IMR-90 (cell line): Measurements from ENCODE around the gene TRIM2. TPM values are rescaled to one million over a fixed set of nuclear protein-coding genes. Genes with fewer than 3 reads are reported as not detected.

Experiments
- ATAC-seq: fragments of 200-7000 bp; cut with Tn5 transposase; 2 replicates; pipeline ENCODE4 v1.9.1; 2020; ENCODE audit warnings: low read depth, mild to moderate bottlenecking, moderate library complexity
- BruUV-seq: library from RNA; stranded (reverse); fragments of 400-500 nt; replicated peaks from 2 replicates; lab custom pipeline; 2021; lab: Mats Ljungman, UMichigan
- CTCF ChIA-PET: fragments of 300-600 bp; formaldehyde crosslinking; extraction: SDS; loops from one replicate; lab custom pipeline; 2021; ENCODE audit warnings: antibody characterized with exemption; lab: Yijun Ruan, JAX
- POLR2A ChIA-PET: fragments of 300-600 bp; sonication (Branson Sonifier 250); formaldehyde crosslinking; loops from one replicate; lab custom pipeline; 2022; ENCODE audit warnings: antibody characterized with exemption; ENCODE audit not compliant: unreplicated experiment; lab: Charles Lee
- DNase-seq: peaks from one replicate; pipeline ENCODE4 v3.0.0; 2013
- H2AFZ ChIP-seq: replicated peaks from 2 replicates; pipeline ENCODE3; 2013; ENCODE audit warnings: low read length, mild to moderate bottlenecking; ENCODE audit not compliant: poor library complexity
- H2AK5ac ChIP-seq: 2 replicates; pipeline ENCODE4 v1.6.1; 2013; ENCODE audit warnings: low read depth, low read length, inconsistent platforms
- H2AK9ac ChIP-seq: replicated peaks from 2 replicates; pipeline ENCODE3; 2013; ENCODE audit warnings: mild to moderate bottlenecking, low read depth, low read length, moderate library complexity; ENCODE audit not compliant: poor library complexity
- H2BK120ac ChIP-seq: 2 replicates; pipeline ENCODE4 v1.6.1; 2013; ENCODE audit warnings: low read depth, low read length, inconsistent platforms
- H2BK15ac ChIP-seq: 3 replicates; pipeline ENCODE4 v1.6.1; 2013; ENCODE audit warnings: low read depth, low read length, inconsistent platforms
- H2BK20ac ChIP-seq: 2 replicates; pipeline ENCODE4 v1.6.1; 2013; ENCODE audit warnings: low read depth, mild to moderate bottlenecking, inconsistent platforms, low read length, moderate library complexity
- H2BK5ac ChIP-seq: 2 replicates; pipeline ENCODE4 v1.6.1; 2013; ENCODE audit warnings: mild to moderate bottlenecking, low read depth, low read length, inconsistent platforms; ENCODE audit not compliant: poor library complexity, severe bottlenecking
- H3K14ac ChIP-seq: replicated peaks from 2 replicates; pipeline ENCODE4 v1.6.1; 2013; ENCODE audit warnings: low read depth, low read length, inconsistent platforms
- H3K18ac ChIP-seq: 2 replicates; pipeline ENCODE4 v1.6.1; 2013; ENCODE audit warnings: low read depth, low read length, control low read depth
- H3K23ac ChIP-seq: 2 replicates; pipeline ENCODE4 v1.6.1; 2013; ENCODE audit warnings: low read depth, low read length, inconsistent platforms
- H3K27ac ChIP-seq: 2 replicates; pipeline ENCODE4 v1.5.1; 2013; ENCODE audit warnings: mild to moderate bottlenecking, control low read depth, low read length; ENCODE audit not compliant: insufficient read depth
- H3K27me3 ChIP-seq: 2 replicates; pipeline ENCODE4 v1.6.1; 2013; ENCODE audit warnings: low read length; ENCODE audit not compliant: control insufficient read depth, insufficient read depth
- H3K36me3 ChIP-seq: 2 replicates; pipeline ENCODE4 v1.6.1; 2013; ENCODE audit warnings: low read length, mixed read lengths; ENCODE audit not compliant: control insufficient read depth, insufficient read depth
- H3K4ac ChIP-seq: 2 replicates; pipeline ENCODE4 v1.6.1; 2013; ENCODE audit warnings: low read depth, low read length, inconsistent platforms
- H3K4me1 ChIP-seq: 2 replicates; pipeline ENCODE4 v1.6.1; 2013; ENCODE audit warnings: low read length, mixed read lengths; ENCODE audit not compliant: control insufficient read depth, insufficient read depth
- H3K4me2 ChIP-seq: 2 replicates; pipeline ENCODE4 v1.6.1; 2013; ENCODE audit warnings: low read depth, mild to moderate bottlenecking, control low read depth, low read length, moderate library complexity
- H3K4me3 ChIP-seq: 2 replicates; pipeline ENCODE4 v1.5.1; 2013; ENCODE audit warnings: low read depth, mild to moderate bottlenecking, control low read depth, low read length, moderate library complexity; ENCODE audit not compliant: insufficient read depth
- H3K56ac ChIP-seq: 2 replicates; pipeline ENCODE4 v1.6.1; 2013; ENCODE audit warnings: low read length, inconsistent platforms; ENCODE audit not compliant: insufficient read depth; ENCODE audit errors: extremely low read depth
- H3K79me1 ChIP-seq, 2 experiments: 2 replicates each; pipeline ENCODE4 v1.6.1; 2013; ENCODE audit warnings: low read length in 2 of 2, inconsistent platforms in 1 of 2, low read depth in 1 of 2
- H3K9ac ChIP-seq: 2 replicates; pipeline ENCODE4 v1.6.1; 2013; ENCODE audit warnings: low read depth, low read length, control low read depth
- H3K9me1 ChIP-seq: 2 replicates; pipeline ENCODE4 v1.6.1; 2013; ENCODE audit warnings: low read length, inconsistent platforms; ENCODE audit not compliant: insufficient read depth
- H3K9me3 ChIP-seq: 2 replicates; pipeline ENCODE4 v1.6.1; 2013; ENCODE audit warnings: low read length; ENCODE audit not compliant: control insufficient read depth, insufficient read depth
- H4K20me1 ChIP-seq: 2 replicates; pipeline ENCODE4 v1.6.1; 2013; ENCODE audit warnings: low read length, inconsistent platforms; ENCODE audit not compliant: insufficient read depth
- H4K5ac ChIP-seq: 2 replicates; pipeline ENCODE4 v1.6.1; 2013; ENCODE audit warnings: mild to moderate bottlenecking, low read depth, low read length, control low read depth
- H4K8ac ChIP-seq, 2 experiments: 2 replicates each; pipeline ENCODE4 v1.6.1; 2013; ENCODE audit warnings: low read depth in 2 of 2, low read length in 2 of 2, control low read depth in 1 of 2, inconsistent platforms in 1 of 2
- H4K91ac ChIP-seq: 2 replicates; pipeline ENCODE4 v1.6.1; 2013; ENCODE audit warnings: low read depth, low read length, inconsistent platforms; ENCODE audit not compliant: insufficient read depth
- CHD1 ChIP-seq: IDR thresholded peaks from 2 replicates; pipeline ENCODE4 v1.6.1; 2012; ENCODE audit warnings: low read depth, low read length, improper control_type of control experiment
- MXI1 ChIP-seq: IDR thresholded peaks from 2 replicates; pipeline ENCODE4 v1.6.1; 2012; ENCODE audit warnings: low read depth, mild to moderate bottlenecking, low read length, moderate library complexity, borderline replicate concordance
- RFX5 ChIP-seq: IDR thresholded peaks from 2 replicates; pipeline ENCODE4 v1.8.0; 2012; ENCODE audit warnings: low read depth, mild to moderate bottlenecking, low read length, moderate library complexity
- SMC3 ChIP-seq: fragments of 150-350 bp; IDR thresholded peaks from 2 replicates; pipeline ENCODE4 v1.6.1; 2016; ENCODE audit warnings: low read depth, mild to moderate bottlenecking, antibody characterized with exemption, low read length, moderate library complexity
- WGBS, 2 experiments: methylation state at CpG; one replicate each; pipeline versions ENCODE4 v1.1.5 to v1.1.7; 2013; ENCODE audit warnings: missing lambda C conversion rate in 2 of 2; ENCODE audit not compliant: insufficient read length in 1 of 2; ENCODE audit errors: extremely low coverage in 2 of 2; 5-methylcytosine and 5-hydroxymethylcytosine counted together
- dilution Hi-C: fragments of 300-500 bp; cut with HindIII; formaldehyde crosslinking; loops from one replicate; pipeline ENCODE4 v1.14.3; 2018; ENCODE audit warnings: low sequenced_read_pairs; ENCODE audit not compliant: unreplicated experiment
- in situ Hi-C: fragments of 300-500 bp; cut with MboI; formaldehyde crosslinking; loops from 3 replicates; pipeline ENCODE4 v1.14.3; 2019; ENCODE audit warnings: low sequenced_read_pairs, inconsistent platforms, mixed read lengths
- intact Hi-C: fragments of 100-400 bp; cut with micrococcal nuclease; formaldehyde crosslinking; loops from 2 replicates; pipeline ENCODE4 v1.10.0; 2022
- polyA plus RNA-seq, 3 experiments: library from polyadenylated mRNA; depleted of rRNA; stranded (reverse); fragments of >200 nt; gene quantifications; 2 replicates each; pipeline ENCODE4 v1.2.3, GENCODE V29; 2012; ENCODE audit warnings: low replicate concordance in 1 of 3
- total RNA-seq: library from RNA; depleted of rRNA; stranded (reverse); fragments of >200 nt; gene quantifications from 2 replicates; pipeline ENCODE4 v1.2.3, GENCODE V29; 2012
- TF ChIP-seq, protein P1 (sequence below): conservative IDR thresholded peaks from 2 replicates; pipeline ENCODE4 v1.5.1; 2012; ENCODE audit warnings: mild to moderate bottlenecking, low read depth, low read length, improper control_type of control experiment
- TF ChIP-seq, protein P2 (sequence below): fragments of 150-350 bp; IDR thresholded peaks from 2 replicates; pipeline ENCODE4 v1.6.1; 2017; ENCODE audit warnings: mild to moderate bottlenecking, antibody characterized with exemption, low read length, low read depth

Gene TRIM2
- total and polyA plus RNA-seq, 2 of the 4 experiments (the other 2 are of a cell fraction): 16.0 to 64.2 TPM

DNA sequence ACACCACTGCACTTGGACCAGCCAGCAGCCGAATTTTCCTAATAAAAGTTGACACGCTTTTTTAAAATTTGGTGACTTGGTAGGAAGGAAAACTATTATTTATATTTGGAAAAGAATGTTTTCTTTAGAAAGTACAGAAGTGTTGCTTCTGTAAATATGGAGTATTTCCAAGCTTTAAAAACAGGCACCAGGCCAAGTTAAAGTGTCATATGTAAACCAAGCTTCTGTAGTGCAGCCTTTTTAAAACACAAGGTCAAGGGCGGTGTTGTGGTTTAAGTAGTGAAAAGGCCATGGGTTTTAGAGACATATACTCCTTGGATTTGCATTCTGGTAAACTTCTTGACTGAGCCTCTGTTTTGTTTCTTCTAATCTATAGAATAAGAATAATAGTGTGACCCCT is 62.7 kb downstream of the TRIM2 start (continued):
- TF ChIP-seq, protein P1, sequence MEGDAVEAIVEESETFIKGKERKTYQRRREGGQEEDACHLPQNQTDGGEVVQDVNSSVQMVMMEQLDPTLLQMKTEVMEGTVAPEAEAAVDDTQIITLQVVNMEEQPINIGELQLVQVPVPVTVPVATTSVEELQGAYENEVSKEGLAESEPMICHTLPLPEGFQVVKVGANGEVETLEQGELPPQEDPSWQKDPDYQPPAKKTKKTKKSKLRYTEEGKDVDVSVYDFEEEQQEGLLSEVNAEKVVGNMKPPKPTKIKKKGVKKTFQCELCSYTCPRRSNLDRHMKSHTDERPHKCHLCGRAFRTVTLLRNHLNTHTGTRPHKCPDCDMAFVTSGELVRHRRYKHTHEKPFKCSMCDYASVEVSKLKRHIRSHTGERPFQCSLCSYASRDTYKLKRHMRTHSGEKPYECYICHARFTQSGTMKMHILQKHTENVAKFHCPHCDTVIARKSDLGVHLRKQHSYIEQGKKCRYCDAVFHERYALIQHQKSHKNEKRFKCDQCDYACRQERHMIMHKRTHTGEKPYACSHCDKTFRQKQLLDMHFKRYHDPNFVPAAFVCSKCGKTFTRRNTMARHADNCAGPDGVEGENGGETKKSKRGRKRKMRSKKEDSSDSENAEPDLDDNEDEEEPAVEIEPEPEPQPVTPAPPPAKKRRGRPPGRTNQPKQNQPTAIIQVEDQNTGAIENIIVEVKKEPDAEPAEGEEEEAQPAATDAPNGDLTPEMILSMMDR: no peak
- TF ChIP-seq SMC3 (no peak), CHD1 (no peak)

DNA sequence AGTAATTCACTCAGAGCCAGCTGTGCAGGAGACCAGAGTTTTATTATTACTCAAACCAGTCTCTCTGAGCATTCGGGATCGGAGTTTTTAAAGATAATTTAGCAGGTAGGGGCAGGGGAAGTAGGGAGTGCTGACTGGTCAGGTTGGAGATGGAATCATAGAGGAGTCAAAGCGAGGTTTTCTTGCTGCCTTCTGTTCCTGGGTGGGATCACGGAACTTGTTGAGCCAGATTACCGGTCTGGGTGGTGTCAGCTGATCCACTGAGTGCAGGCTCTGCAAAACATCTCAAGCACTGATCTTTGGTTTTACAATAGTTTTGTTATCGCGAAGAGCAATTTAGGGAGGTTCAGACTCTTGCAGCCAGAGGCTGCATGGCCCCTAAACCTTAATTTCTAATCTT is 63.6 kb downstream of the TRIM2 start:
- no peak for ATAC-seq
- H2BK20ac ChIP-seq: no peak overlapping the region
- POLR2A ChIA-PET: no interaction called here

More for the DNA sequence above, 63.6 kb downstream of the TRIM2 start:
- Histone ChIP-seq H2AK5ac (no peak overlapping the region), H4K5ac (no peak overlapping the region), H3K4me3 (no peak overlapping the region), H2BK120ac (no peak overlapping the region), H3K27ac (no peak overlapping the region), H3K14ac (no peak overlapping the region), H2BK5ac (no peak overlapping the region), H3K9me1 (0 out of 2 replicates have a peak, but pooled peaks cover 4% of the 10 kb centered on the region), H2AFZ (no peak overlapping the region), H3K79me1 (peaks cover 10 to 26% of the 10 kb centered on the region in 2 experiments; a peak in 3 of 4 replicates), H4K20me1 (peaks cover 29% of the 10 kb centered on the region; the same call in 1 of the 2 replicates), H3K4me2 (no peak overlapping the region), H3K9me3 (no peaks in the 10 kb centered on the region), H3K27me3 (no peaks in the 10 kb centered on the region), H3K4me1 (peaks cover 3% of the 10 kb centered on the region; the same call in 1 of the 2 replicates), H3K18ac (no peak overlapping the region), H2BK15ac (no peak overlapping the region), H2AK9ac (no peak overlapping the region), H3K36me3 (peaks cover 5% of the 10 kb centered on the region; the same call in 1 of the 2 replicates), H4K8ac (no peak overlapping the region), H3K9ac (no peak overlapping the region), H3K23ac (no peak overlapping the region), H4K91ac (no peak overlapping the region), H3K56ac (no peak overlapping the region), H3K4ac (no peak overlapping the region)
- no peak for TF ChIP-seq RFX5
- no peak for TF ChIP-seq MXI1
- TF ChIP-seq, protein P2, sequence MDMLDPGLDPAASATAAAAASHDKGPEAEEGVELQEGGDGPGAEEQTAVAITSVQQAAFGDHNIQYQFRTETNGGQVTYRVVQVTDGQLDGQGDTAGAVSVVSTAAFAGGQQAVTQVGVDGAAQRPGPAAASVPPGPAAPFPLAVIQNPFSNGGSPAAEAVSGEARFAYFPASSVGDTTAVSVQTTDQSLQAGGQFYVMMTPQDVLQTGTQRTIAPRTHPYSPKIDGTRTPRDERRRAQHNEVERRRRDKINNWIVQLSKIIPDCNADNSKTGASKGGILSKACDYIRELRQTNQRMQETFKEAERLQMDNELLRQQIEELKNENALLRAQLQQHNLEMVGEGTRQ: no peak
- in situ Hi-C loops (no loop called here), intact Hi-C loops (no loop called here), dilution Hi-C loops (no loop called here)
- CTCF ChIA-PET: no interaction called here
- DNase-seq: no peak
- no TSS peak for BruUV-seq
- no CpG with 5 or more reads among the region's 7 CpGs for WGBS, 2 experiments
